SK-N-SH treated with all-trans-retinoic acid at 6 μM for 48 hours (cell line): ENCODE measurements around the gene C12orf60.

ENCODE experiments used
- ATAC-seq: fragments of 200-7000 bp; cut with Tn5 transposase; 3 replicates; pipeline ENCODE4 v1.9.1; 2020; ENCODE audit warnings: mild to moderate bottlenecking, moderate library complexity
- ARNTL ChIP-seq: fragments of 450-650 bp; formaldehyde crosslinking; IDR thresholded peaks from 2 replicates; pipeline ENCODE4 v1.5.0; 2020; ENCODE audit warnings: low read depth, mild to moderate bottlenecking, moderate library complexity, borderline replicate concordance
- CREB5 ChIP-seq: fragments of 250-450 bp; sonication (Bioruptor Pico); IDR thresholded peaks from 2 replicates; pipeline ENCODE4 v1.5.1; 2020; ENCODE audit warnings: low read depth, mild to moderate bottlenecking, moderate library complexity
- CSDC2 ChIP-seq: fragments of 250-450 bp; sonication (Bioruptor Pico); IDR thresholded peaks from 2 replicates; pipeline ENCODE4 v1.5.0; 2020; ENCODE audit warnings: mild to moderate bottlenecking, moderate library complexity
- CSRNP3 ChIP-seq: fragments of 250-450 bp; sonication (Bioruptor Pico); IDR thresholded peaks from 2 replicates; pipeline ENCODE4 v1.5.1; 2021; ENCODE audit warnings: mild to moderate bottlenecking, moderate library complexity
- ESRRG ChIP-seq: fragments of 250-450 bp; sonication (Bioruptor Pico); IDR thresholded peaks from 2 replicates; pipeline ENCODE4 v1.6.1; 2021; ENCODE audit warnings: mild to moderate bottlenecking
- OSR1 ChIP-seq: fragments of 250-450 bp; sonication (Bioruptor Pico); IDR thresholded peaks from 2 replicates; pipeline ENCODE4 v1.8.0; 2022; ENCODE audit warnings: moderate library complexity, mild to moderate bottlenecking, inconsistent platforms
- PATZ1 ChIP-seq: fragments of 250-450 bp; sonication (Bioruptor Pico); IDR thresholded peaks from 2 replicates; pipeline ENCODE4 v1.8.0; 2020; ENCODE audit warnings: mild to moderate bottlenecking, moderate library complexity, borderline replicate concordance
- POU6F1 ChIP-seq: fragments of 250-450 bp; sonication (Bioruptor Pico); IDR thresholded peaks from 2 replicates; pipeline ENCODE4 v1.8.0; 2021; ENCODE audit warnings: low read depth, mild to moderate bottlenecking, moderate library complexity, borderline replicate concordance
- PPARA ChIP-seq: fragments of 250-450 bp; sonication (Bioruptor Pico); IDR thresholded peaks from 2 replicates; pipeline ENCODE4 v1.5.0; 2020; ENCODE audit warnings: mild to moderate bottlenecking, borderline replicate concordance
- RARB ChIP-seq: fragments of 250-450 bp; sonication (Bioruptor Pico); IDR thresholded peaks from 2 replicates; pipeline ENCODE4 v1.8.0; 2021; ENCODE audit warnings: mild to moderate bottlenecking, moderate library complexity
- SNAI2 ChIP-seq: fragments of 250-450 bp; sonication (Bioruptor Pico); IDR thresholded peaks from 2 replicates; pipeline ENCODE4 v1.5.0; 2020; ENCODE audit warnings: mild to moderate bottlenecking, moderate library complexity
- TCF4 ChIP-seq: fragments of 250-450 bp; sonication (Bioruptor Pico); IDR thresholded peaks from 2 replicates; pipeline ENCODE4 v1.8.0; 2021; ENCODE audit warnings: mild to moderate bottlenecking, moderate library complexity, borderline replicate concordance
- TOX ChIP-seq: fragments of 250-450 bp; sonication (Bioruptor Pico); IDR thresholded peaks from 2 replicates; pipeline ENCODE4 v1.8.0; 2021; ENCODE audit warnings: mild to moderate bottlenecking, moderate library complexity, borderline replicate concordance
- TSHZ2 ChIP-seq: fragments of 250-450 bp; sonication (Bioruptor Pico); IDR thresholded peaks from 2 replicates; pipeline ENCODE4 v1.5.0; 2020; ENCODE audit warnings: mild to moderate bottlenecking, moderate library complexity
- ZC3H10 ChIP-seq: fragments of 250-450 bp; sonication (Bioruptor Pico); IDR thresholded peaks from 2 replicates; pipeline ENCODE4 v1.5.1; 2021; ENCODE audit warnings: mild to moderate bottlenecking, moderate library complexity
- ZFP3 ChIP-seq: fragments of 250-450 bp; sonication (Bioruptor Pico); IDR thresholded peaks from 2 replicates; pipeline ENCODE4 v1.5.0; 2020; ENCODE audit warnings: mild to moderate bottlenecking, moderate library complexity
- ZFP30 ChIP-seq: fragments of 450-650 bp; formaldehyde crosslinking; IDR thresholded peaks from 2 replicates; pipeline ENCODE4 v1.5.0; 2022; ENCODE audit warnings: mild to moderate bottlenecking, moderate library complexity
- ZNF565 ChIP-seq: fragments of 450-650 bp; formaldehyde crosslinking; conservative IDR thresholded peaks from 2 replicates; pipeline ENCODE4 v1.5.0; 2020; ENCODE audit warnings: low read depth, mild to moderate bottlenecking, moderate library complexity
- ZNF70 ChIP-seq: fragments of 450-650 bp; formaldehyde crosslinking; IDR thresholded peaks from 2 replicates; pipeline ENCODE4 v1.5.0; 2020; ENCODE audit warnings: mild to moderate bottlenecking, moderate library complexity
- ZNF8 ChIP-seq: fragments of 450-650 bp; formaldehyde crosslinking; IDR thresholded peaks from 2 replicates; pipeline ENCODE4 v1.5.0; 2020; ENCODE audit warnings: mild to moderate bottlenecking, moderate library complexity

The C12orf60 gene

GRCh38 chr12:14782756-14783155, 20.7 kb upstream of the C12orf60 start:
- TF ChIP-seq ZNF8 (no peak), TSHZ2 (CRISPR knock-in tag) (no peak), ZNF565 (CRISPR knock-in tag) (no peak), PATZ1 (CRISPR knock-in tag) (no peak), POU6F1 (CRISPR knock-in tag) (no peak), CSDC2 (no peak), PPARA (no peak), CREB5 (CRISPR knock-in tag) (no peak), ZFP30 (CRISPR knock-in tag) (no peak), CSRNP3 (no peak), RARB (no peak), ZFP3 (no peak), ZNF70 (CRISPR knock-in tag) (no peak)
- no peak for ATAC-seq

GRCh38 chr12:14784471-14784870, 19.0 kb upstream of the C12orf60 start:
- ATAC-seq, result no peak
- TF ChIP-seq ZNF8 (no peak), ZNF565 (CRISPR knock-in tag) (no peak), TOX (CRISPR knock-in tag) (no peak)

GRCh38 chr12:14785568-14785967, 17.9 kb upstream of the C12orf60 start:
- no peak for ATAC-seq
- TF ChIP-seq PPARA (no peak), CSDC2 (no peak), SNAI2 (CRISPR knock-in tag) (no peak), TOX (CRISPR knock-in tag) (no peak), CREB5 (CRISPR knock-in tag) (no peak), TSHZ2 (CRISPR knock-in tag) (no peak), ESRRG (CRISPR knock-in tag) (no peak), ARNTL (CRISPR knock-in tag) (no peak), ZFP30 (CRISPR knock-in tag) (no peak), ZNF565 (CRISPR knock-in tag) (no peak), POU6F1 (CRISPR knock-in tag) (no peak), ZNF70 (CRISPR knock-in tag) (no peak), ZC3H10 (no peak), RARB (no peak), OSR1 (no peak), TCF4 (CRISPR knock-in tag) (no peak), ZFP3 (no peak)
- TF ChIP-seq, all 23 proteins: peak for 0
